ENCODE data around the gene PLCXD1. TPM values are rescaled to one million over a fixed set of nuclear protein-coding genes. Genes with fewer than 3 reads are reported as not detected.

The PLCXD1 gene
- total RNA-seq, 1 experiment from 2014 or later: 6.5 TPM

DNA sequence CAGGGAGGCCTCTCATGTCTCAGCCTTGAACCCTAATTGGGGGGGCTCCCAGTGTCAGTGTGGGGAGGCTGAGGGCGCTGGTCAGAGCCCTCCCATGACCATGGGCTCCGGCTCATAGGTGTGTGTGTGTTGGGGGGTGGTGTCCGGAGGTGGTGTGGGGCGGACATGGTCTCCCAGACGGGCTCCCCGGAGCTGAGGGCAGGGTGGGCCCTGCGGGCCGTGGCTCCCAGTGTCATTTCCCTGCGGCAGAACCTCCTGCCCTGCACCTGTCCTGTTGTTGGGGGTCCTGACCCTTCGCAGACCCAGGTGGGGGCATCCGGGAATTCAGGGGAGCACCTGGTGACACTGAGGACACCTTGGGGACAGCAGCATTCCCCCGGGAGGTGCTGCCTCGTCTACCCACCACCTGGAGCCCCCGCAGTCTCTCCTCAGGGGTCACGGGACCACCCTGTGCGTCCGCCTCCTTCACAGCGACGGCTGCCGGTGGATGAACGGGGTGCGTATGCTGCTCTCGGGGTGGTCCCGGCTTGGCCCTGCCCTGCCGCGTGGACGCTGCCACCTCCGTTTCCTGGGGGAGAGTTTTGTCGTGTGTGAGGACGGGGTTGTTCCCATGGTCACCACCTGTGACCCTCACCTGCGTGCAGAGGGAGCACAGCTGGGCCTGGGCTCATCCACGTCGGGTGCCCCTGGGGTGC, 51.9 kb downstream of the PLCXD1 start:
- no peak for DNase-seq (ENCODE audit: extremely low read depth, low read depth)

- DNase-seq (ENCODE audit: extremely low read depth, low read depth): no peak
Measured at GRCh38 chrX:333611-334311, 52.6 kb downstream of the PLCXD1 start.

DNA sequence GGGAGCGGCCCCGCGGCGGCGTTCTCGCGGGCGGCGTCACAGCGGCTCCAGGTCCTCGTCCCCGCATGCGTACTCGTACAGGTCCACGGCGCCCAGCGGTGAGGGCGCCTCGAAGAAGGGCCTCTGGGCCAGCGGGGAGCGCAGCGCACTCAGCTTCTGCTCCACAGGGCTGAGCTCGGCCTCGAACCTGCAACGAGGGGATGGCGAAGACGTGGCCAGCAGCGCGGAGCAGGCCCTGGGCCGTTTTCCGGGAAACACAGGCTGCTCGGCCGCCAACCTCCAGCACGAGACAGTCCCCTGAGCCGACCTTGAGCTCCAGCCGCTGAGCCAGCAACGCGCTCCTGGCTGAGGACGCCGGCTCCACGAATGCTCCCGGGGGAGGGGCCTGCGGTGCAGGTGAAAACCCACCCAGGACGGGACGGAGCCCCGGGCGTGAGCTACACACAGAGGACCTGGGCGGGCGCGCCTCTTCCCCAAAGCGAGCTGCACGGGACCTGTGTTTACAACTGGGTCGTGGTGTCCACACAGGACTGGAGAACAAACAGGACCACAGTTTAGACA, 53.2 kb downstream of the PLCXD1 start:
- DNase-seq (ENCODE audit: extremely low read depth, low read depth): no peak

GRCh38 chrX:334971-335757, 54.0 kb downstream of the PLCXD1 start:
- DNase-seq (ENCODE audit: extremely low read depth, low read depth): no peak

- no peak for DNase-seq (ENCODE audit: extremely low read depth, low read depth)
Measured at GRCh38 chrX:335758-336155, 54.6 kb downstream of the PLCXD1 start.

- no peak for DNase-seq (ENCODE audit: extremely low read depth, low read depth)
Measured at GRCh38 chrX:336227-336626, 55.0 kb downstream of the PLCXD1 start.

DNA sequence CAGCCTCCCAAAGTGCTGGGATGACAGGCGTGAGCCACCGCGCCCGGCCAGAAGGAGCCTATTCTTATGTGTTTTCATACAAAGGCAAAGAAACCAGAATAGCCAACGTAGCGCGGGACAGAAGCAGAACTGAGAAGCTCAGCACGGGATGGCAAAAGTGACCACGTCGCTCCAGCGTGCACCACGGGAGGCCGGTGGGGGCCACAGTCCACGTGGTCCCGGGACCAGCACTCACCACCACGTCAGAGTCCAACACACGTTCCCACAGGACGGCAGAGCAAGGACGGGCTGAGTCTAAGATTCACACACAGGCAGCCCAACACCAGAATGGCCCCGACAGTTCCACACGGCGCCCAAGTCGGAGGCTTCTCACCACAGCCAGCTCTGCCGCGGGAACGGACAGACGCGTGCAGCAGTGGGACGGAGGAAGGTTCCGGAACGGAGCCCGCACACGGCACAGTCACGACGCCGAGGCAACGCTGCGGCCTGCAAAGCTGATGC, 56.2 kb downstream of the PLCXD1 start:
- DNase-seq (ENCODE audit: extremely low read depth, low read depth): no peak

DNA sequence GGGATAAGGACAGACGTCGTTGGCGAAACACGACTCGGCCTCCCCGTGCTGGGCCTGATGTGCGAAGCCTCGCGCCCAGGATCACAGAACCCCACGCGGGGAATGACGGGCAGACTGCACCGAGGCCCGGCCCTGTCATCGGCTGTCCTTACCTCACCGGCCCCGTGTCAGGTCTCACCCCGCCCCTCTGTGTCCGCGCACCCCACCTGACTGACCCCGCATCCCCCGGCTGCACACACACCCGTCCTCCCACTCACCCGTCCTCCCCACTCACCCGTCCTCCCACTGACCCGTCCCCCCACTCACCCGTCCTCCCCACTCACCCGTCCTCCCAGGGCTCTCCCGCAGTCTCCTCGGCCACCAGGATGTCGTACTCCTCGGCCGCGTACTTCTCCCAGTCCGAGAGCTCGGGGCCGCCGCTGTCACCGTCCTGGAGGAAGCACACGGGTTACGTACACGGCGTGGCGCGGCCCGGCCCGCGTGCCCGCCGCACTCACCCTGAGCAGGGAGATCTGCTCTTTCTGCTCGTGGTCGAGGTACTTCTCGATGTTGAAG, 57.2 kb downstream of the PLCXD1 start:
- DNase-seq (ENCODE audit: extremely low read depth, low read depth): no peak

DNA sequence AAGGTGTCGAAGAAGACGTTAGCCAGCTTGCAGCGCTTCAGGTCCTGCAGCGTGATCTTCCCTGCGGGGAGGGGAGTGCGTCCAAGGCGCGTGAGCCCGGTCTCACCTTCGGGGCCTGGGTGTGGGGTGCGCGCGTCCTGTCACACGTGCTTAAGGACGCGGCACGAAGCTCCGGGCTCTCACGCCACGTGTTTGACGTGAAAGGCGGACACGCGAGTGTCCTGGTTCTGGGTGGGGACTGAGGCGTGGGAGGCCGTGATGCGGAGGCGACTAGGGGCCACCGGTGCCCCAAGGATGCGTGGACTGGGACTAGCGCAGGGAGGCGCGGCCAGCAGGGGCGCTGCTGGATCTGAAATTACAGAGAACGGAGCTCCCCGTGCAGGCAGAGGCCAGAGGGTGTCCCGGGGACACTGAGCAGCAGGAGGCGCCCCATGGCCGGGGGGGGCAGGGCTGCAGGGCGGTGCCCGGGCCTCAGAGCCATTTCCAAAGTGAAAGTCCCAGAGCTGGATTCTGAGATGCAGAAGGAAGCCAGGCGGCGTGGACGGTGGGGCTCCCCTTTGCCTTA, 57.7 kb downstream of the PLCXD1 start:
- no peak for DNase-seq (ENCODE audit: extremely low read depth, low read depth)

- no peak for DNase-seq (ENCODE audit: extremely low read depth, low read depth)
Measured at GRCh38 chrX:340121-340520, 58.9 kb downstream of the PLCXD1 start.

DNA sequence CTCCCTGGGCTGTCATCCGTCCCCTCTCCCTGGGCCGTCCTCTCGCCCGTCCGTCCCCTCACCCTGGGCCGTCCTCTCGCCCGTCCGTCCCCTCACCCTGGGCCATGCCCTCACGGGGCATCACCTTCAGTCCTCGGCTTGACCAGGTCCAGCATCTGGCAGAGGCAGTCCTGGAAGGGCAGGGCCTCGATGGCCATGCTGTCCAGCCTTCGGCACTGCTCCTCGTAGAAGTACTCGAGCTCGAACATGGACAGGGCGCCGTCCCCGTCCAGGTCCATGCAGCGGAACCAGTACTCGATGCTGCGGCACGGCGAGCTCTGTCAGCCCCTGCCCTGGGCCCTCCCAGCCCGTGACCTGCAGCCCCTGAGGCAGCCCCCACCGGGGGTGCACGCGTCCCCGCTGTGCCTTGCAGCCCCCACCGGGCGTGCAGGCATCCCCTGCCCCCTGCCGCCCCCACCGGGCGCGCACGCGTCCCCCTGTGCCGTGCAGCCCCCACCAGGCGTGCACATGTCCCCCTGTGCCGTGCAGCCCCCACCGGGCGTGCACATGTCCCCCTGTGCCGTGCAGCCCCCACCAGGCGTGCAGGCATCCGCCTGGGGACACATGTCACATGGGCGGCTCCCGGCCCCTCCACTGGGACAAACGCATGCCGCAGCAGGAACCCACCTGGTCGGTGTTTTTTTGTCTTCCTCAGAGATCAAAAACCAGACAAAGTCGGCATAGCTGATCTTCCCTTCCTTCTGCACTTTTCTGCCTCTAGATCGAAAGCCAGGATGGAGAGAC, 59.7 kb downstream of the PLCXD1 start:
- no peak for DNase-seq (ENCODE audit: extremely low read depth, low read depth)

DNA sequence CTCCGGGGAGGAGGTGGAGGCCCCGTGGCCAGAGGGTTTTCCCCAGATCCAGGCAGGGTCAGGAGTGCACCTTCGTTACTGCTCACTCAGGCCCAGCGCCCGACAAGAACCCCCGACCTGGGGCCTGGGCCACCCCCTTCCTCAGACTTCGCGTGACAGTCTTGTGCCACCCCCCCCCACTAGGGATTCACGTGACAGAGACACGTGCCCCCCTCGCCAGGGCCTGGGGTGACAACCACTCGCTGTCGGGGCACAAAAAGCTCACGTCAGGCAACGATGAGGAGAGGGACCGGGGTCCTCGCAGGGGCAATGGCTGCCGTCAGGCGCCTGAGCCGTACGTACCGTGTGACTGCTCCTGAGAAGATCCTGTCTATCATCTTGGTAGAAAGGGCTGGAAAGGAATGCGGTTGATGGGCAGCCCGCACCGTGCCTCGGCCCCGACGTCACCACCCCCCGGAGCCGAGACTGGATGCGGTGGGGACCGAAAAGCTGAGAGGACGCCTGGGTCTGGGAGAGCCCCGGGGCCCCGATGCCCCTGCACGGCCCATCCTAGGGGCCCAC, 60.4 kb downstream of the PLCXD1 start:
- DNase-seq (ENCODE audit: extremely low read depth, low read depth): no peak

GRCh38 chrX:344371-344901, 63.3 kb downstream of the PLCXD1 start:
- DNase-seq (ENCODE audit: extremely low read depth, low read depth): no peak

DNA sequence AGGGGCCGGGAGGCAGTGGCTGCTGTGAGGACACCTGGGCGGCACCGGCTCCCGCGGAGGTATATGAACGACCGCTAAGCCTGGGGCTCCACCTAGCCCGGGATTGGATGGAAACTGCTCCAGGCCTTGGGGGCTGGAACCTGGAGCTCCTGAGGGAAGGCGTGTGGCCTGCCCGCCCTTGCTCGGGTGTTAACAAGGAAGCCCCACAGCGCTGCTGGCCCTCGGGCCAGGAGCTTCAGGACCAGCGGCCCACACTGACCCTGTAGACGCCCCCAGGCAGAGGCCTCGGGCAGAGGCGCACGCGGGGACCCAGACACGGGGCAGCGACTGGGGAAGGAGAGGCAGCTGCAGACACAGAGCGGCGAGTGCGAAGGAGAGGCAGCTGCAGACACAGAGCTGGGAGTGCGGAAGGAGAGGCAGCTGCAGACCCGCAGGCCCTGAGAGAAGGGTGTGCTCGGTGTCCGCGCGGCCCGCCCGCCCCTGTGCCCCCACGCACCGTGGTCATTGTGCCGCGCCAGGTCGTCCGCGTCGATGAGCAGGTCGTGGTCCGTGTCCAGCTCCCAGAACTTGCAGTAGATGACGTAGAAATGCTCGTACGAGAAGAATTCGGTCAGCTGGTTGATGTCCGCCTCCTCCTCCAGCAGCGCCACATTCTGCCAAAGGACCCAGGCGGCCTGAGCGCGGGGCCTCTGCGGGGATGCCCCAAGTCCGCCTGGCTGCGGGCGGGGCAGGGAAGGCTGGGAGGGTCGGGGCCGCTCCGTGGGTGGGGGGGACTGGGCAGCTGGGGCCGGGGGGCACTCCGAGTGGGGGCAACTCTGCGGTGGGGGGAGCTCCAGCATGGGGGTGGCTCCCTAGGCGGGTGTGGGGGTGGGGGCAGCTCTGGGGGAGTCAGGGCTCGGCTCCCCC, 64.1 kb downstream of the PLCXD1 start:
- no peak for DNase-seq (ENCODE audit: extremely low read depth, low read depth)

GRCh38 chrX:346034-346813, 65.0 kb downstream of the PLCXD1 start:
- no peak for DNase-seq (ENCODE audit: extremely low read depth, low read depth)

GRCh38 chrX:347351-348117, 66.4 kb downstream of the PLCXD1 start:
- no peak for DNase-seq (ENCODE audit: extremely low read depth, low read depth)
